Cardiac muscle cell (in vitro differentiated cells and primary cell): ENCODE data around the gene SZRD1. TPM values are rescaled to one million over a fixed set of nuclear protein-coding genes. Genes with fewer than 3 reads are reported as not detected.
A peak's percentile ranks its signal among the peaks of the same experiment; 100 is the strongest.

Experiments
- DNase-seq, 2 donors: peaks; one replicate each; pipeline versions ENCODE4 v3.0.0 to v3.0.0-alpha.2; 2010 to 2017; ENCODE audit warnings: low read depth in 1 of 2, low spot score in 1 of 2
- H3K27ac ChIP-seq: fragments of 200-600 bp; sonication (generic); 2 replicates; pipeline ENCODE4 v1.5.1; 2016
- H3K27me3 ChIP-seq: fragments of 200-600 bp; sonication (generic); 2 replicates; pipeline ENCODE4 v1.6.0; 2016; ENCODE audit warnings: control low read depth
- H3K36me3 ChIP-seq: fragments of 200-600 bp; sonication (generic); 2 replicates; pipeline ENCODE4 v1.5.1; 2016; ENCODE audit warnings: control low read depth
- H3K4me1 ChIP-seq: fragments of 200-600 bp; sonication (generic); 2 replicates; pipeline ENCODE4 v1.8.1; 2017; ENCODE audit warnings: low read depth, mild to moderate bottlenecking, mixed run types
- H3K4me3 ChIP-seq: fragments of 200-600 bp; sonication (generic); 2 replicates; pipeline ENCODE4 v1.5.1; 2016; ENCODE audit warnings: mild to moderate bottlenecking
- H3K9me3 ChIP-seq: fragments of 200-600 bp; sonication (generic); 2 replicates; pipeline ENCODE4 v1.5.1; 2017; ENCODE audit warnings: low read depth, mild to moderate bottlenecking, control low read depth
- polyA plus RNA-seq: library from polyadenylated mRNA; unstranded; fragments of >200 nt; fragmentation: Nextera tagmentation; extraction: Ambion mirVana; gene quantifications from 2 replicates; pipeline ENCODE4 v1.2.1, GENCODE V29; 2016
- total RNA-seq: library from RNA; depleted of rRNA; stranded (reverse); fragments of >200 nt; gene quantifications from 2 replicates; pipeline ENCODE4 v1.2.3, GENCODE V29; 2016
- TF ChIP-seq, protein P1 (sequence below): IDR thresholded peaks from 2 replicates; pipeline ENCODE4 v1.5.1; 2012; ENCODE audit warnings: low read depth, mild to moderate bottlenecking, low read length

Gene SZRD1
- total and polyA plus RNA-seq, 2 experiments from 2014 or later, result 53.1 to 81.7 TPM

DNA sequence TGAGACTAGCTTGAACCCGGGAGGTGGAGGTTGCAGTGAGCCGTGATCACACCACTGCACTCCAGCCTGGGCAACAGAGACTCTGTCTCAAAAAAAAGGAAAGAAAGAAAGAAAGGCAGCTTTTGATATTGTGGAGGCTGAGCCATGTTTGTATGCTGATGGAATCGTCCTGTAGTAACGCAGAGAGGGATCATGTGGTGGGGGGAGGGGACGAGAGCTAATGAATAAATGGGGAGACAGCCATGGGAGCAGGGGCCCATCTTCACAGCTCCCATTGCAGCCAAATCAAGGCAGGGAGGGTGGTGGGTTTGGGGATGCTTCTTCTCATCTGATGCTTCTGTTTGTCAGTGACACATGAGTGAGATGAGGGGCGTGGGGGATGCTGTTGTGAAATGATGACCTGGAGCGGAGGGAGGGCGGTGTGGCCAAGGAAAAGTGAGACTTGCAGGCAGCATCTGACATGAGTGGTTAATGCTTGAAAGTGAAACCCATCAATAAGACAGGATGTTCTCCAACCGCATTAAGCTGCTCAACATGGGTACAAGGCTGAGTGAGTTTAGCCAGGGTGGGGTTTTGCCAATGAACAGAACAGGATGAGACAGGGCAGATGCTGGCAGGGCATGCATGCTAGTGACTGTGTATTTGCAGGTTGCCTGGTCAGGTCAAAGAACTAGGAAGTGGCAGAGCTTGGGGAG lies 53.5 kb downstream of the SZRD1 start:
- no peaks in the 10 kb centered on the region for H3K4me1 ChIP-seq
- H3K36me3 ChIP-seq, result no peaks in the 10 kb centered on the region
- H3K27ac ChIP-seq, result no peak overlapping the region
- H3K27me3 ChIP-seq, result no peaks in the 10 kb centered on the region
- no peak for DNase-seq
- no peaks in the 10 kb centered on the region for H3K9me3 ChIP-seq
- TF ChIP-seq, protein P1, sequence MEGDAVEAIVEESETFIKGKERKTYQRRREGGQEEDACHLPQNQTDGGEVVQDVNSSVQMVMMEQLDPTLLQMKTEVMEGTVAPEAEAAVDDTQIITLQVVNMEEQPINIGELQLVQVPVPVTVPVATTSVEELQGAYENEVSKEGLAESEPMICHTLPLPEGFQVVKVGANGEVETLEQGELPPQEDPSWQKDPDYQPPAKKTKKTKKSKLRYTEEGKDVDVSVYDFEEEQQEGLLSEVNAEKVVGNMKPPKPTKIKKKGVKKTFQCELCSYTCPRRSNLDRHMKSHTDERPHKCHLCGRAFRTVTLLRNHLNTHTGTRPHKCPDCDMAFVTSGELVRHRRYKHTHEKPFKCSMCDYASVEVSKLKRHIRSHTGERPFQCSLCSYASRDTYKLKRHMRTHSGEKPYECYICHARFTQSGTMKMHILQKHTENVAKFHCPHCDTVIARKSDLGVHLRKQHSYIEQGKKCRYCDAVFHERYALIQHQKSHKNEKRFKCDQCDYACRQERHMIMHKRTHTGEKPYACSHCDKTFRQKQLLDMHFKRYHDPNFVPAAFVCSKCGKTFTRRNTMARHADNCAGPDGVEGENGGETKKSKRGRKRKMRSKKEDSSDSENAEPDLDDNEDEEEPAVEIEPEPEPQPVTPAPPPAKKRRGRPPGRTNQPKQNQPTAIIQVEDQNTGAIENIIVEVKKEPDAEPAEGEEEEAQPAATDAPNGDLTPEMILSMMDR, result no peak
- H3K4me3 ChIP-seq, result no peak overlapping the region

DNA sequence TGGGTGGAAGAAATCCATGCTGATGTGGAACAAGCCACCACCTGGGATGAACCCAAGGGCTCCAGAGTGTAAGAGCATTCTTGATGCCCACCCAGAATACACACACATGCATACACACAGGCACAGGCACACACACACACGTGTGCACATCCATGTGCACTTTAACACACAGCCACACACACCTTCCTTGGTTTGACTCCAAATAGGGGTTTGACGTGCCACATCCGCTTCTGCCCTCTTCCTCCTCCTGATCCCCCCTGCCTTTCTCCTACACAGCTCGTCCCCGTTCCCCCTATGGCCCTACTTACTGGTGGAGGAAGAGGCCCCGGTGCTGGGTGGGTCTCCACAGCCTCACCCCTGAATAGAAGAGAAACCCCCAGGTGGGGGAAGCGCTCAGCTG lies 54.2 kb downstream of the SZRD1 start:
- Histone ChIP-seq H3K4me3 (no peak overlapping the region), H3K27ac (no peak overlapping the region), H3K27me3 (no peaks in the 10 kb centered on the region), H3K36me3 (no peaks in the 10 kb centered on the region), H3K4me1 (no peaks in the 10 kb centered on the region), H3K9me3 (no peaks in the 10 kb centered on the region)
- TF ChIP-seq, protein P1, result no peak
- no peak for DNase-seq

DNA sequence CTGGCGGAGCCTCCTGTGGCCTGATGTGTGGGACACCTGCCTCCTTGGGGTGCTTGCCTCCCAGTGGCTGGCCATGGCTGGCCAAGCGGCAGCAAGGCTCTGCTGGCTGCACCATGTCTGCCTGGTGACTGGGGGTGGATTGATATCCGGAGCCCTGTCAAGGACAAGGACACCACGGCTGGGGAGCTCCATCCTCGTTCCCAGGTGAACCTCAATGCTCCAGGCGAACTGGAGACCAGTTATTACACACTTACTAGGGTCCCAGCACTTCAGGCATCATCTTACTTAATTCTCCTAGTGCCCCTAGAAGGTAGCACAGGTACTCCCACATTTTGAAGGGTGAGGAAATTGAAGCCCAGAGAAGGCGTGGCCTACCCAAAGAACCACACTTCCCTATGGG lies 55.0 kb downstream of the SZRD1 start:
- H3K27me3 ChIP-seq, result no peaks in the 10 kb centered on the region
- TF ChIP-seq, protein P1, result no peak
- H3K36me3 ChIP-seq, result no peaks in the 10 kb centered on the region
- H3K9me3 ChIP-seq, result no peaks in the 10 kb centered on the region
- no peaks in the 10 kb centered on the region for H3K4me1 ChIP-seq
- DNase-seq, result no peak
- no peak overlapping the region for H3K4me3 ChIP-seq
- H3K27ac ChIP-seq, result no peak overlapping the region

DNA sequence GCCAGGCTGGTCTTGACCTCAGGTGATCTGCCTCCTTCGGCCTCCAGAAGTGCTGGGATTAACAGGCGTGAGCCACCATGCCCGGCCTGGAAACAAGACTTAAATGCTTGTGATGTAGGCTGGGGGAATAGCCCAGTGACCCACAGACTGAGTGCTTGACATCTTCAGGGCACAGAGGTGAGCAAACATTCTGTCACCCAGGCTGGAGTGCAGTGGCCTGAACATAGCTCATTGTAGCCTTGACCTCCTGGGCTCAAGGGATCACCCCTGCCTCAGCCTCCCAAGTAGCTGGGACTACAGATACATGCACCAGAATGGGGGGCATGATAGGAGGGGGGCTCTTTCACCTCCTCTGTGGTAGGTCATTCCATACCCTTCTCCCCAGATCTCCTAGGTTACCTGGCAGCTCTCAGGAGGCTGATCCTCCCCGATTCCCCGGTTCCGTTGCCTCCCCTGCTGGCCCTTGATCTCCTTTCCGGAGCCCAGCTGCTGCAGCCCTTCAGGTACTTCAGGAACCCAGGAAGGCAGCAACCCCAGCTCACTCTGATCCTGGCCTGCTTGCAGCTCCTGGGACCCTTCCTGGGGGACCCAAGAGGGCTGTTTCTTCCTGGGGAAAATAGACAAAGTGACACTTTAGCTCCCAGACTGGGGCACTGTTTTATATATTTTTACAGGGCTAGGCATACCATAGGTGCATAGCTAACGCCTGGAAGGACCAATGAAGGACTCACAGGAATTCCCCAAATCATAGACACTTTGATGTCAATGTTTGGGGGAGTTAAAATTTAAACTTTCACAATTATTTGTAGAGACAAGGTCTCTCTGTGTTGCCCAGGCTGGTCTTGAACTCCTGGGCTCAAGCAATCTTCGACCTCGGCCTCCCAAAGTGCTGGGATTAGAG lies 58.3 kb downstream of the SZRD1 start:
- H3K27ac ChIP-seq, result no peak overlapping the region
- no peaks in the 10 kb centered on the region for H3K27me3 ChIP-seq
- no peak overlapping the region for H3K4me3 ChIP-seq
- TF ChIP-seq, protein P1, result no peak
- H3K36me3 ChIP-seq, result no peaks in the 10 kb centered on the region
- H3K9me3 ChIP-seq, result no peaks in the 10 kb centered on the region
- no peak for DNase-seq
- H3K4me1 ChIP-seq, result no peaks in the 10 kb centered on the region

DNA sequence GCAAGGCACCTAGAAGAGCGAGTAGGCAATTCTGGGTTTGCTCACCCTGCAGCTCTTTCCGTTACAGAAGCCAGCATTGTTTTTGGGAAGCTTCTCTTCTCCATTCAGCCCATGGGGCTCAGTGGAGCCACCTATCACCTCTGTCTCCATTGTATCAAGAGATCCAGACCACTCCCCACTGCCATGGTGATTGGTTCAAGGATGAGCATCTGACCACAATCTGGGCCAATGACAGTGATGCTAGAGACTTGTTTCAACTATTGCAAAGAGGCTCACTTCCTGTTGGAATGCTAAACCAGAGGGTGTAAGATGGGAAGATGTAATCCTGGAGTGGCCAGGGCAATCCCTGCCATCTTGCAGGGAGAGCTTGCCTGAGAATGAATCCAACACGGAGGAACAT lies 63.6 kb downstream of the SZRD1 start:
- Histone ChIP-seq H3K36me3 (no peaks in the 10 kb centered on the region), H3K27ac (no peak overlapping the region), H3K27me3 (no peaks in the 10 kb centered on the region), H3K9me3 (no peaks in the 10 kb centered on the region), H3K4me3 (no peak overlapping the region), H3K4me1 (no peaks in the 10 kb centered on the region)
- peak in 1 of 2 donors; percentile 13 for DNase-seq
- TF ChIP-seq, protein P1, result no peak
